Measurements from ENCODE around the gene CHRDL2. TPM values are rescaled to one million over a fixed set of nuclear protein-coding genes. Genes with fewer than 3 reads are reported as not detected.

Gene CHRDL2
- total and polyA plus RNA-seq, 2 donors (not counting 3 experiments of a cell fraction or from before 2014, with no cell fraction given), result not detected

DNA sequence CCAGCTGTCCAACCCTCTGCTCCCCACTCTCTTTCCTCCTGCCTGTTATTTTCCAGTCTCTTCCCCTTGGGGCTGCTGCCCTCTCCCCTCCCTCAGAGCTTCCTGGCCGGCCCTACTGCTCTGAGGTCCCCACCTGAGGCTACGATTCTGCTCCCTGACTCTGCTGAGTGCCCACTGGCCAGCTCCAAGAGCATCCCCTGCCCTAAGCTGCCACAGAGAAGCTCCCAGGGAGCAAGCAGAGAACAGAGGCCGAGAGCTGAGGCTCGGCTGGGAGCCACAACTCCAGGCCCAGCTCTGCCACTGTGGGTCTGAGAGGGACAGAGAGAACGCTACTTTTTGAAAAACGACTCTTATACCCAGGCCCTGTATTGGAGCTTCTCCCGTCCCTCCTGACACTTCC, 61.1 kb downstream of the CHRDL2 start:
- BruUV-seq (replicated peaks), result no TSS peak

More for the DNA sequence above, 61.1 kb downstream of the CHRDL2 start:
- ChIA-PET POLR2A (no interaction called here), CTCF (interaction anchor here (0.6 to 0.9 kb wide), 3 partner anchors 16 to 32 kb away, joined by 3 to 4 read pairs (median 3); no protein-coding TSS in a partner anchor)
- dilution Hi-C loops (cut with MboI; ENCODE audit: extremely low pct_ligation_motif_present, low sequenced_read_pairs) (no loop called here), intact Hi-C loops (cut with micrococcal nuclease) (no loop called here)
- Histone ChIP-seq H3K27me3 (ENCODE audit: control insufficient read depth in 2 of 2, insufficient read depth in 2 of 2, low read length in 2 of 2) (no peaks in the 10 kb centered on the region), H3K27ac (ENCODE audit: insufficient read depth, low read depth, low read length) (no peak overlapping the region), H2AFZ (ENCODE audit: low read depth, low read length) (no peak overlapping the region), H3K4me2 (ENCODE audit: insufficient read depth, low read length) (no peak overlapping the region), H3K9me3 (replicated peaks; ENCODE audit: control insufficient read depth, insufficient read depth, low read length) (no peaks in the 10 kb centered on the region), H3K9ac (replicated peaks; ENCODE audit: extremely low read depth, insufficient read depth, low read length) (no peak overlapping the region), H3K79me2 (ENCODE audit: control insufficient read depth, insufficient read depth, low read length) (no peaks in the 10 kb centered on the region), H3K36me3 (ENCODE audit: control insufficient read depth in 2 of 2, extremely low read depth in 1 of 2, insufficient read depth in 2 of 2, low read length in 2 of 2) (no peaks in the 10 kb centered on the region), H3K9me1 (replicated peaks; ENCODE audit: control insufficient read depth, extremely low read depth, insufficient read depth, low read length) (no peaks in the 10 kb centered on the region), H3K4me3 (replicated peaks in 1 of 3; ENCODE audit: insufficient read depth in 1 of 3, low read depth in 1 of 3, low read length in 3 of 3) (no peak overlapping the region), H4K20me1 (replicated peaks; ENCODE audit: control insufficient read depth, extremely low read depth, insufficient read depth, low read length) (no peaks in the 10 kb centered on the region), H3K4me1 (ENCODE audit: control insufficient read depth, extremely low read depth, insufficient read depth, low read length) (no peaks in the 10 kb centered on the region)
- no peak for DNase-seq (ENCODE audit: low read depth, low spot score)
- no peak for TF ChIP-seq MYC (IDR thresholded peaks at IDR 0.05; ENCODE audit: low read depth, low read length)
- no peak for TF ChIP-seq CTCF (IDR thresholded peaks at IDR 0.05; ENCODE audit: extremely low read depth in 1 of 2, insufficient read depth in 1 of 2, low read depth in 1 of 2, low read length in 2 of 2)
- no peak for TF ChIP-seq POLR2A (IDR thresholded peaks at IDR 0.05; ENCODE audit: low read depth, low read length)
- TF ChIP-seq POLR2AphosphoS5 (IDR thresholded peaks at IDR 0.05; ENCODE audit: insufficient read depth, low read depth, low read length), result no peak
- no peak for TF ChIP-seq MAX (IDR thresholded peaks at IDR 0.05; ENCODE audit: insufficient read depth, insufficient read length)
- no peak for TF ChIP-seq JUN (IDR thresholded peaks at IDR 0.05; ENCODE audit: borderline replicate concordance, insufficient read depth, insufficient read length, low read depth)
- TF ChIP-seq FOS (IDR thresholded peaks at IDR 0.05; ENCODE audit: borderline replicate concordance, insufficient read depth, low read length), result no peak
- TF ChIP-seq GATA2 (IDR thresholded peaks at IDR 0.05; ENCODE audit: insufficient read depth, insufficient read length, low read depth, low read length), result no peak
- no peak for TF ChIP-seq EZH2 (IDR thresholded peaks at IDR 0.05; ENCODE audit: borderline replicate concordance, low read depth, low read length, severe bottlenecking)
- no peak for FAIRE-seq
